PFSK-1 (cell line): ENCODE measurements around the gene TNFAIP2.

Experiments used
- POLR2AphosphoS5 ChIP-seq: IDR thresholded peaks from 2 replicates; pipeline ENCODE4 v1.6.1; 2012; ENCODE audit warnings: low read depth, mild to moderate bottlenecking, control low read depth, low read length, moderate library complexity
- SIN3A ChIP-seq: IDR thresholded peaks from 2 replicates; pipeline ENCODE4 v1.6.1; 2012; ENCODE audit warnings: mild to moderate bottlenecking, low read length, moderate library complexity, borderline replicate concordance; ENCODE audit not compliant: insufficient read depth
- TAF1 ChIP-seq: IDR thresholded peaks from 2 replicates; pipeline ENCODE4 v1.6.1; 2012; ENCODE audit warnings: low read length, control low read depth, borderline replicate concordance; ENCODE audit not compliant: insufficient read depth
- TF ChIP-seq, protein P1 (sequence below), 2 experiments: IDR thresholded peaks; 2 replicates each; pipeline versions ENCODE4 v1.6.1 to v1.8.0; 2011 to 2012; ENCODE audit warnings: low read depth in 2 of 2, low read length in 2 of 2, control low read depth in 1 of 2, inconsistent platforms in 1 of 2, mild to moderate bottlenecking in 1 of 2, moderate library complexity in 1 of 2; ENCODE audit not compliant: insufficient read depth in 1 of 2

DNA sequence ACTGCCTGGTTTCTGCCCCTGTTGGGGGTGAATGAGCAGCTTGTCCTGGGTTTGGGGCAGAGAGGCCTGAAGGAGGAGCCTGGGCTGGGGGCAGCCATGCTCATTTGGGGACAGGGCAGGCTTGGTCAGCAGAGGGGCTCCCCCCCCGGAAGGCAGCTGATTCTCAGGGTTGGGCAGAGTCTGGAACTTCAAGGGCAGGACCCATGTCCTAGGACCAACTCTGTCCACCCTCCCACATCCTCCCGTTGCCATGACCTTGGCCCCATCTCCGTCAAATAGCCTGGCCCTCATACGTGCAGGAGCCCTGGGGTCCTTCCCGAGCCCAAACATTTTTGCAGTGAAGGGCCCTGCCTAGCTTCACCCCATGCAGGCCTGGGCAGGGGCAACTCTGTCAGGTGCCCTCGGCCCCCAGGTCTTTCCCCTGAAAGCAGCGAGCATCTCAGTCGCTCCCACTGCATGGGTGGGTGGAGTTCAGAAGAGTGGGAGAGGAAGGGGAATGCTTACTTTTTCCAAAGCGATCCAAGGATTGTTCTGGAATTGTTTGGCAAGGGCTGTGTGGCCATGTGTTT is 32.6 kb downstream of the TNFAIP2 start:
- TF ChIP-seq POLR2AphosphoS5, result no peak
- TF ChIP-seq, protein P1, sequence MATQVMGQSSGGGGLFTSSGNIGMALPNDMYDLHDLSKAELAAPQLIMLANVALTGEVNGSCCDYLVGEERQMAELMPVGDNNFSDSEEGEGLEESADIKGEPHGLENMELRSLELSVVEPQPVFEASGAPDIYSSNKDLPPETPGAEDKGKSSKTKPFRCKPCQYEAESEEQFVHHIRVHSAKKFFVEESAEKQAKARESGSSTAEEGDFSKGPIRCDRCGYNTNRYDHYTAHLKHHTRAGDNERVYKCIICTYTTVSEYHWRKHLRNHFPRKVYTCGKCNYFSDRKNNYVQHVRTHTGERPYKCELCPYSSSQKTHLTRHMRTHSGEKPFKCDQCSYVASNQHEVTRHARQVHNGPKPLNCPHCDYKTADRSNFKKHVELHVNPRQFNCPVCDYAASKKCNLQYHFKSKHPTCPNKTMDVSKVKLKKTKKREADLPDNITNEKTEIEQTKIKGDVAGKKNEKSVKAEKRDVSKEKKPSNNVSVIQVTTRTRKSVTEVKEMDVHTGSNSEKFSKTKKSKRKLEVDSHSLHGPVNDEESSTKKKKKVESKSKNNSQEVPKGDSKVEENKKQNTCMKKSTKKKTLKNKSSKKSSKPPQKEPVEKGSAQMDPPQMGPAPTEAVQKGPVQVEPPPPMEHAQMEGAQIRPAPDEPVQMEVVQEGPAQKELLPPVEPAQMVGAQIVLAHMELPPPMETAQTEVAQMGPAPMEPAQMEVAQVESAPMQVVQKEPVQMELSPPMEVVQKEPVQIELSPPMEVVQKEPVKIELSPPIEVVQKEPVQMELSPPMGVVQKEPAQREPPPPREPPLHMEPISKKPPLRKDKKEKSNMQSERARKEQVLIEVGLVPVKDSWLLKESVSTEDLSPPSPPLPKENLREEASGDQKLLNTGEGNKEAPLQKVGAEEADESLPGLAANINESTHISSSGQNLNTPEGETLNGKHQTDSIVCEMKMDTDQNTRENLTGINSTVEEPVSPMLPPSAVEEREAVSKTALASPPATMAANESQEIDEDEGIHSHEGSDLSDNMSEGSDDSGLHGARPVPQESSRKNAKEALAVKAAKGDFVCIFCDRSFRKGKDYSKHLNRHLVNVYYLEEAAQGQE (IDR thresholded peaks at IDR 0.05; ENCODE audit: insufficient read depth in 1 of 2, low read depth in 2 of 2, low read length in 2 of 2), result no peak
- TF ChIP-seq SIN3A, result no peak
- no peak for TF ChIP-seq TAF1
